Activated CD8-positive, alpha-beta T cell treated with anti-CD3 and anti-CD28 coated beads for 36 hours (primary cell): ENCODE measurements around the gene RGL2. TPM values are rescaled to one million over a fixed set of nuclear protein-coding genes. Genes with fewer than 3 reads are reported as not detected.

Experiments used
- ATAC-seq: fragments of 200-7000 bp; cut with Tn5 transposase; one replicate; pipeline ENCODE4 v1.10.0; 2021; ENCODE audit warnings: mild to moderate bottlenecking, moderate library complexity
- CTCF ChIA-PET: fragments of 350-600 bp; sonication (Branson Sonifier 250); formaldehyde crosslinking; loops from one replicate; lab custom pipeline; 2021; ENCODE audit warnings: antibody characterized with exemption; lab: Charles Lee
- POLR2A ChIA-PET: fragments of 350-600 bp; sonication (Branson Sonifier 250); formaldehyde crosslinking; loops from one replicate; lab custom pipeline; 2021; ENCODE audit warnings: antibody characterized with exemption; lab: Charles Lee
- DNase-seq: peaks from one replicate; pipeline ENCODE4 v3.0.0-alpha.2; 2020
- H3K27ac Mint-ChIP-seq: one replicate; pipeline ENCODE4 v1.8.0; 2021; ENCODE audit warnings: mild to moderate bottlenecking, mixed read lengths
- H3K27me3 Mint-ChIP-seq: one replicate; pipeline ENCODE4 v1.8.0; 2021; ENCODE audit warnings: mixed read lengths
- H3K36me3 Mint-ChIP-seq: one replicate; pipeline ENCODE4 v1.8.0; 2021; ENCODE audit warnings: low read depth, mixed read lengths
- H3K4me1 Mint-ChIP-seq: one replicate; pipeline ENCODE4 v1.8.0; 2021; ENCODE audit warnings: low read depth, mixed read lengths
- H3K4me3 Mint-ChIP-seq: one replicate; pipeline ENCODE4 v1.8.0; 2021; ENCODE audit warnings: mild to moderate bottlenecking, moderate library complexity, mixed read lengths
- H3K9me3 Mint-ChIP-seq: one replicate; pipeline ENCODE4 v1.8.0; 2021; ENCODE audit warnings: mixed read lengths
- intact Hi-C: fragments of 100-400 bp; cut with micrococcal nuclease; formaldehyde crosslinking; loops from one replicate; pipeline ENCODE4 v1.10.0; 2022
- total RNA-seq, 2 experiments: library from RNA; stranded (reverse); gene quantifications; one replicate each; pipeline ENCODE4 v1.2.3, GENCODE V29; 2021
- TF ChIP-seq, protein P1 (sequence below): fragments of 200-600 bp; IDR thresholded peaks from one replicate; pipeline ENCODE4 v1.8.0; 2022; ENCODE audit warnings: antibody characterized with exemption, mild to moderate bottlenecking

The RGL2 gene
- total RNA-seq, 2 experiments from 2014 or later = 24.2 to 24.3 TPM

DNA sequence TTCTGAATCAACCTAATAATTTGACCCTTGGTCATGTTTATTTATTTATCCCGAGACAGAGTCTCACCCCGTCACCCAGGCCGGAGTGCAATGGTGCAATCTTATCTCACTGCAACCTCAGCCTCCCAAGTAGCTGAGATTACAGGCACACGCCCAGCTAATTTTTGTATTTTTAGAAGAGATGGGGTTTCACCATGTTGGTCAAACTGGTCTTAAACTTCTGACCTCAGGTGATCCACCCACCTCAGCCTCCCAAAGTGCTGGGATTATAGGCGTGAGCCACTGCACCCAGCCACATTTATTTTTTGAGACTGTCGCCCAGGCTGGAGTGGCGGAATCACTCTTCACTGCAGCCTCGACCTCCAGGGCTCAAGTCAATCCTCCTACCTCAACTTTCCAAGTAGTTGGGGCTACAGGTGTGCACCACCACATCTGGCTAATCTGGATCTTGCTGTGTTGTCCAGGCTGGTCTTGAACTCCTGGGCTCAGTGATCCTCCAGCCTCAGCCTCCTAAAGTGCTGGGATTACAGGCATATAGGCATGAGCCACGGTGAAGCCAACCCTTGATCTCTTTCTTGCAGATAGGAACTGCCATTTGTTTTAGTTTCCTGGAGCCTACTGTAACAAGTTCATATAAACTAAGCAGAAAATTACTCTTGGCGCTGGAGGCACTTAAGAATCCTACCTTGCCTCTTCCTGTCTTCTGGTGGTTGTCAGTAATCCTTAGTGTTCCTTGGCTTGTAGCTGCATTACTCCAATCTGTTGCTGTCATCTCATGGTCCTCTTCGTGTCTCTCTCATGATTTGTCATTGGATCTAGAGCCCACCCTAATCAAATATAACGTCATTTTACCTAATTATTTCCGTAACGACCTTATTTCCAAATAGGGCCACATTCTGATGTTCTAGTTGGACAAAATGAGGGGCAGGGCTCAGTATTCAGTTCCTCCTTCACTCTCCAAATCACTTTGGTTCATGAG is 24.5 kb downstream of the RGL2 start:
- peak overlapping the region; percentile 95 for H3K4me3 Mint-ChIP-seq
- ChIA-PET CTCF (no interaction called here), POLR2A (interaction anchor here (0.6 to 9.5 kb wide), 6 partner anchors 14 to 259 kb away, joined by 3 to 261 read pairs (median 4); partner anchors contain the start of genes PFDN6, RGL2 and WDR46)
- ATAC-seq (no peak), DNase-seq (no peak)
- H3K36me3 Mint-ChIP-seq = peaks cover 57% of the 10 kb centered on the region
- intact Hi-C loops = no loop called here
- H3K9me3 Mint-ChIP-seq = no peaks in the 10 kb centered on the region
- peak overlapping the region; percentile 100 for H3K27ac Mint-ChIP-seq
- TF ChIP-seq, protein P1, sequence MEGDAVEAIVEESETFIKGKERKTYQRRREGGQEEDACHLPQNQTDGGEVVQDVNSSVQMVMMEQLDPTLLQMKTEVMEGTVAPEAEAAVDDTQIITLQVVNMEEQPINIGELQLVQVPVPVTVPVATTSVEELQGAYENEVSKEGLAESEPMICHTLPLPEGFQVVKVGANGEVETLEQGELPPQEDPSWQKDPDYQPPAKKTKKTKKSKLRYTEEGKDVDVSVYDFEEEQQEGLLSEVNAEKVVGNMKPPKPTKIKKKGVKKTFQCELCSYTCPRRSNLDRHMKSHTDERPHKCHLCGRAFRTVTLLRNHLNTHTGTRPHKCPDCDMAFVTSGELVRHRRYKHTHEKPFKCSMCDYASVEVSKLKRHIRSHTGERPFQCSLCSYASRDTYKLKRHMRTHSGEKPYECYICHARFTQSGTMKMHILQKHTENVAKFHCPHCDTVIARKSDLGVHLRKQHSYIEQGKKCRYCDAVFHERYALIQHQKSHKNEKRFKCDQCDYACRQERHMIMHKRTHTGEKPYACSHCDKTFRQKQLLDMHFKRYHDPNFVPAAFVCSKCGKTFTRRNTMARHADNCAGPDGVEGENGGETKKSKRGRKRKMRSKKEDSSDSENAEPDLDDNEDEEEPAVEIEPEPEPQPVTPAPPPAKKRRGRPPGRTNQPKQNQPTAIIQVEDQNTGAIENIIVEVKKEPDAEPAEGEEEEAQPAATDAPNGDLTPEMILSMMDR = no peak
- H3K4me1 Mint-ChIP-seq = peaks cover 49% of the 10 kb centered on the region
- no peaks in the 10 kb centered on the region for H3K27me3 Mint-ChIP-seq

DNA sequence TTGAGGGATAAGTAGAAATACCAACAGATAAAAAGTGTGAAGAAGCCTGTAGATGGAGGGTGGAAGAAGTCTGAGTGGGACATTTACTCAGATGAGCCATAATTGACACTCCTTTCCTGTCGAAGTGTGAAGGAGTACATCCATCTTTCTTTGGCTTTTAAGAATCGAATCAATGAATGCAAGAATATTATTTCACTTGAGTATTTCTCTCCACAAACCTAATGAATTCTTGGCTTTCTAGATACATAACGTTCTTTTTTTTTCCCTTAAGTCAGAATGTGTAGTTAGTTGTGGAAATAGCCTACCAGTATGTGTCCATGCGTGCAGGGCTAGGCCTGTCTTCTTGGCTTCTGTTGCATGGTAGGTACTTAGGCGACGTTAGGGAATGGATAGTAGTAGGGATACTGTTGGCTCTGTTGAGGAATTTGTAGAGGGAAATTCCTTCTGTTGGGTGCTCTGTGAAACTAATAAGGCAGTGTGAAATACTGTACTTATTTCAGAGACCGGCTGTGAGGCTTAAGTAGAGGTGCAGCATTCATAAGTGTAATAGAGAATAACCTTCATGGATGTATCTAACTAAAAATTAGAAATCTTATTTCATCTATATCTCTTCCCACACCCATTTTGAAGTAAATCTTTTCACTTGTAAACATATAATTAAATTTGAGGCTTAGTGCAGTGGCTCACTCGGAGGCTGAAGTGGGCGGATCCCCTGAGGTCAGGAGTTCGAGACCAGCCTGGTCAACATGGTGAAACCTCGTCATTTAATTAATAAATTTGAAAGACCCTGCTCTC is 25.4 kb downstream of the RGL2 start:
- TF ChIP-seq, protein P1 = no peak
- Mint-ChIP-seq H3K4me1 (peaks cover 43% of the 10 kb centered on the region), H3K4me3 (peak overlapping the region; percentile 95), H3K27ac (peak overlapping the region; percentile 100), H3K36me3 (peaks cover 62% of the 10 kb centered on the region), H3K9me3 (no peaks in the 10 kb centered on the region), H3K27me3 (no peaks in the 10 kb centered on the region)
- CTCF ChIA-PET = interaction anchor here (1.2 to 5.4 kb wide), 2 partner anchors 14 to 24 kb away, joined by 4 to 36 read pairs; no protein-coding TSS in a partner anchor
- ATAC-seq = no peak
- intact Hi-C loops = no loop called here
- POLR2A ChIA-PET = interaction anchor here (0.6 to 9.5 kb wide), 14 partner anchors 8 to 153 kb away, joined by 3 to 261 read pairs (median 13); partner anchors contain the start of genes PFDN6, RGL2 and WDR46
- no peak for DNase-seq

DNA sequence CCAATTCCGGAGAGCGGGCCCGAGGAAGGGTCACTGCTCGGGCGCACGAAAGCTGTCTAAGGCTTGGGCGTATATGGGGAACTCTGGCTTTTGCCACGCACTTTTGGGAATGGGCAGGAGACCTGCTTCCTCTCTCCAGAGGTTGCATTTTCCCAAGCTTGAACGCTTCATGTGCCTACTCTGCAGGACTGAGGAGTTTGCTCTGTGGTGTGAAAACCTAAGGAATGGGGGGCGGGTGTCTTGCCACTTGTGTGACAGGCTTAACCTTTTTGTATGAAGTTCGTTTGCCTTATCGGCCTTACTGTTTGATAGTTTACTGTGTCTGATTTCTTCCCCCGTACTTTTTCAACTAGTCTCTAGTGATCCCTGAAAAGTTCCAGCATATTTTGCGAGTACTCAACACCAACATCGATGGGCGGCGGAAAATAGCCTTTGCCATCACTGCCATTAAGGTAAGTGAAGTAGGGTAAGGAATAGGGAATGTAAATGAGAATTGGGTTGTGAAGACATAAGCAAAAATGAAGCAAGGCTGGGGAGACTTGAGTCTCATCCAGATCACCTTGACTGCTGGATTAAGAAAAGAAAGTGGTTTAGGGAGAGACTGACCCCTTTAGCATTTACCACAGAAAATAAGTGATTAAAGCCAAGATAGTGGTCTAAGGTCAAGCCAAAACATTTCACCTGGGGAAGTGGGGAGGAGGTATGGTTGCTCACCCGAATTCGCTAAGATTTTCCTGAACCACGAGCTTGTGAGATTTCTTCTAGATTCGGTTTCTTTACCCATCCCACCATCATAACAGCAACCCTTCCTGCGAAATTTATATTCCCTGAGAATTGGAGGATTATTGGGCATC is 26.2 kb downstream of the RGL2 start:
- intact Hi-C loops = no loop called here
- TF ChIP-seq, protein P1 = no peak
- no peaks in the 10 kb centered on the region for H3K27me3 Mint-ChIP-seq
- ChIA-PET POLR2A (interaction anchor here (0.7 to 4.5 kb wide), 30 partner anchors 9 to 301 kb away, joined by 3 to 67 read pairs (median 8); partner anchors contain the start of genes HSD17B8, PFDN6, RGL2 and RING1), CTCF (interaction anchor here (1.0 to 5.4 kb wide), 10 partner anchors 9 to 307 kb away, joined by 3 to 36 read pairs (median 4); partner anchors contain the start of genes BAK1, HSD17B8, PFDN6 and WDR46)
- peak overlapping the region; percentile 95 for H3K4me3 Mint-ChIP-seq
- ATAC-seq = peak; percentile 2
- H3K36me3 Mint-ChIP-seq = peaks cover 68% of the 10 kb centered on the region
- DNase-seq = no peak
- peaks cover 37% of the 10 kb centered on the region for H3K4me1 Mint-ChIP-seq
- H3K9me3 Mint-ChIP-seq = no peaks in the 10 kb centered on the region
- peak overlapping the region; percentile 100 for H3K27ac Mint-ChIP-seq

DNA sequence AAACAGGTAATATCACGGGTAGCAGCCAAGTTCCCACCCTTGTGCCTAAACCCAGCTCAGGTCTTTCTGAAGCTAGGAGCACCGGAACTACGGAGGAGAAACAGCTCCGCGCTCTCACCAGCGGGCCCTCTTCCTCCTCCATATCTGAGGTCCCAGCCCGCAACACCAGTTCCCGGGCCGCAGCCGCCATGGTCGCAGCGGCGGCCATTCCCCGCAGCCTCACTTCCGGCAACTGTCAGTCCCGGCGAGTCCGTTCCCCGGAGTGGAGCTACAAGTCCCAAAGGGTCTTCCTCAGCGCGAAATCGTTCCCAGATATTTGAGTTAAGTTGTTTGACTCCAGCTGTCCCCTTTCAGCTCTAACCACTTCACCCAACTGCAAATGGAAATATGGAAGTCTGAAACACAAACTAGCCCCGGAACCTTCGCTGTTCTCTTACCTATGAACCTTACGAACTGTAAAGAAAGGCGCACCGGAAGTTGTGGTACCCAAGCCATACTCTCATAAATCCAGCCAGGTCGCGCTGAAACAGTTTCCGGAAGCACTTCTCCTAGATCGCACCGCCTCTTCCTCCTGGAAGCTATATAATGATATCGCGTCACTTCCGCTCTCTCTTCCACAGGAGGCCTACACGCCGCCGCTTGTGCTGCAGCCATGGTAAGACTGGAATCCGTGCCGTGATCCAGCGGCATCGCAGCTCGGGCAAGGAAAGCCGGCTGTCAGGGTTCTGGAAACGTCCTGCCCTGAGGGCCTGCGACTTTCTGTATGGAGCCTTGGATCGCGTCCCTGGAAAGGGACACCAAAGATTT is 27.1 kb downstream of the RGL2 start, which contains the start of the genes RPS18 and VPS52:
Gene RPS18, plus strand, starts transcription at position 608 of the 807 bp plus-strand sequence. Its CDS starts 45 bp downstream, at position 653.
Gene VPS52, minus strand, starts transcription at position 409 of the 807 bp plus-strand sequence. Its CDS starts 201 bp downstream, at position 208.
- Mint-ChIP-seq H3K9me3 (no peaks in the 10 kb centered on the region), H3K27me3 (no peaks in the 10 kb centered on the region), H3K27ac (peak within 1 kb of the TSS; percentile 100), H3K4me1 (peaks cover 36% of the 10 kb centered on the region), H3K4me3 (peak within 1 kb of the TSS; percentile 95), H3K36me3 (peaks cover 68% of the 10 kb centered on the region)
- TF ChIP-seq, protein P1 = no peak
- DNase-seq (peak; percentile 96), ATAC-seq (peak; percentile 85)
- ChIA-PET POLR2A (interaction anchor here (0.6 to 4.5 kb wide), 43 partner anchors 8 to 427 kb away, joined by 3 to 67 read pairs (median 5); partner anchors contain the start of genes HLA-DMA, HSD17B8, PFDN6 and PSMB8), CTCF (interaction anchor here (0.9 to 5.4 kb wide), 14 partner anchors 8 to 308 kb away, joined by 3 to 36 read pairs (median 4); partner anchors contain the start of genes BAK1, HSD17B8, PFDN6 and WDR46)
- intact Hi-C loops = no loop called here
